DMS153 treated with DMSO at 0.1 percent for 48 hours (cell line): ENCODE data around the gene TUBB1.
A peak's percentile ranks its signal among the peaks of the same experiment; 100 is the strongest.

ENCODE experiments used
- DNase-seq: peaks from one replicate; lab custom pipeline; 2025; ENCODE audit not compliant: unreplicated experiment; lab: John Stamatoyannopoulos, UW

The TUBB1 gene

GRCh38 chr20:59042151-59042795 is 23.0 kb downstream of the TUBB1 start, which contains the start of gene PRELID3B:
PRELID3B (minus strand) TSS chr20:59042786; CDS start chr20:59042730, 56 bp downstream.
- no peak for DNase-seq

- DNase-seq = peak; percentile 82
Observed at GRCh38 chr20:59042796-59043631, 23.8 kb downstream of the TUBB1 start.

- no peak for DNase-seq
Observed at GRCh38 chr20:59043698-59044097, 24.5 kb downstream of the TUBB1 start.

DNA sequence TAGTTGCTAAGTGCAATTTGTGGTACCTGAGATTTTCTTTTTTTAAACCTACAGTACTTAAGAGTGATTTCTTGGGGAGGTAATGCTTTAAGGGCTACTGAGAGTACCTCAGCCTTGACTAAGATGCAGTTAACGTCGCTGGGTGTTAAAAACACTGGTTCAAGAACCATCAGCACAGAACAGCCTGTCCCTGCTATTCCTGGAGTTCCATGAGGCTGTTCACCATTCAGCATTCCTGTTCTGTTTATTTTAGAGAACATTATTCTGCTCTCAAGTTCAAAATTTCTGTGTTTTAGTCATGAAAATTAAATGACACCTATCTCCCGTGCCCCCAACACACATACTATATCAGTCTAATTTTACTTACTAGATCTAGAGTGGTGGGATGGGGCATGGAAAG is 25.1 kb downstream of the TUBB1 start:
- no peak for DNase-seq

GRCh38 chr20:59044796-59045195 is 25.6 kb downstream of the TUBB1 start:
- no peak for DNase-seq

GRCh38 chr20:59046862-59047261 is 27.6 kb downstream of the TUBB1 start:
- no peak for DNase-seq

GRCh38 chr20:59047938-59048680 is 28.9 kb downstream of the TUBB1 start:
- DNase-seq = no peak

DNA sequence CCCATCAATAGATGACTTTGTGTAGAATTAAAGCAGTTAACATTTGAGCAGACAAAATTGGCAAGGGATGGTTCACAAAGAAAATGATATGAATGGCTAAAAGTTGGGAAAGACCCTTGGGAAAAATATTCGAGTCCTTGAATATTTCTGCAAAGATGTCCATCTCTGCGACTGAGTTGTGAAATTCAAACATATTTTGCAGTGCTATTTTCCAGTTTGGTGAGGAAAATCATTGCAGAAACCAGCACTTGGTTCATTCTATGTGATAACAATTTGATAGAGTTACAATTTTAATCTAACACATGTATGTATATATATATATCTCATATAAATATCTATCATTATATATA is 29.4 kb downstream of the TUBB1 start:
- no peak for DNase-seq

DNA sequence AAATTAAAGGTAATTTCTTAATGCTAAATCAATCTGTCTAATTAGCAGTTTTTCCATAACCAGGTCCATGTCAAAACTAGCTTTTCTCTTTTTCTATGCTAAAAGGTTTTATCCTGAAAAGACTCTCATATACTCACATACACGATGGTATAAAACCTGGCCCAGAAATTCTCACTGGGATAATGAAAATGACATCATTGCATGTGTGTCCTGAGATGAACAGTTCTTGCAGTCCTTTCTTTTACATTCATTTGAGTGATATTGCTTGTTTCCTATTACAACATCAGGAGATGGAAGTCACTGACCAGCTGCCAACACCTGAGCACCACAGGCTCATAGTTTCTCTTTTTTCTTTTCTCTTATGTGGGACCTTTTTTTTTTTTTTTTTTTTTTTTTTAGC is 31.2 kb downstream of the TUBB1 start:
- DNase-seq = no peak

DNA sequence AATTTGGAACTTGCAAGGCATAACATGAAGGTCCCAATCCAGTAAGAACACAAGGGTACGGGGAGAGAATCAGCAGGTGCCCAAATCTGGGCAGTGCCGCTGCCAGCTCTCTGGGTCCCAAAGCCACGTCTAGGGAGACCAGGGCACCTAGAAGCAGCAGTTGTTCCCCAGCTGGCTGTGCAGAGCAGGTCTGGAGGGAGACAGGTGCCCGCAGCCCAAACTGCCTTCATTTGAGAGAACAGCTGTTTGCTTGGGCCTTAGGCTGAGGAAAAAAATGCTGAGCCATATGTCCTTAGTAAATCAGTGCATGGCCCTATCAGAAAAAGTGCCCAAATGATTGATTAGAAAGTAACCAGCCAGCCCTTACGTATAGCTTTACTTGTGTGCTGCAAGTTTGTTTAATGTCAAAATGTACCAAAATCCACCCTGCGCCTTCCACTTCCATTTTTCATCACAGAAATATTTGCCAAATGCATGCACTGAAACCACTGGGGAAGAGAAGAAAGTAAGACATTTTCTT is 32.5 kb downstream of the TUBB1 start:
- DNase-seq = no peak

- DNase-seq = no peak
Observed at GRCh38 chr20:59055302-59055701, 36.1 kb downstream of the TUBB1 start.

DNA sequence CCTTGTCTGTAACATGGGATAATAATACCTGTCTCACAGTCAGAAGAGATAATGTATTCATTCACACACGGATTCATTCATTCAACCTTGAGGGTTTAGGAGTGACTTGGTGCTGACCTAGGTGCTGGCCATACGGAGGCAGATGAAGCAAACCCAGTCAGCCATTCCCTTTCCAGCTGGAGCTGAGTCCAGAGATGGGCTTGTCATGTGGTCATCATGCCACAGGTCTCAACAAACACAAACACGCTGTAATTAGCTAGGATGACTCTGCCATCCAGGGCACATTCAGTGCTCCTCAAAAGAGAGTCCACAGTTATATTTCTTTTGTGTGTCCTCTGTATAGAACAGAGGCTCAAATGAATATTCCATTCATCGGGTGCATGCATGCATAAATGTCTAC is 42.9 kb downstream of the TUBB1 start:
- no peak for DNase-seq

DNA sequence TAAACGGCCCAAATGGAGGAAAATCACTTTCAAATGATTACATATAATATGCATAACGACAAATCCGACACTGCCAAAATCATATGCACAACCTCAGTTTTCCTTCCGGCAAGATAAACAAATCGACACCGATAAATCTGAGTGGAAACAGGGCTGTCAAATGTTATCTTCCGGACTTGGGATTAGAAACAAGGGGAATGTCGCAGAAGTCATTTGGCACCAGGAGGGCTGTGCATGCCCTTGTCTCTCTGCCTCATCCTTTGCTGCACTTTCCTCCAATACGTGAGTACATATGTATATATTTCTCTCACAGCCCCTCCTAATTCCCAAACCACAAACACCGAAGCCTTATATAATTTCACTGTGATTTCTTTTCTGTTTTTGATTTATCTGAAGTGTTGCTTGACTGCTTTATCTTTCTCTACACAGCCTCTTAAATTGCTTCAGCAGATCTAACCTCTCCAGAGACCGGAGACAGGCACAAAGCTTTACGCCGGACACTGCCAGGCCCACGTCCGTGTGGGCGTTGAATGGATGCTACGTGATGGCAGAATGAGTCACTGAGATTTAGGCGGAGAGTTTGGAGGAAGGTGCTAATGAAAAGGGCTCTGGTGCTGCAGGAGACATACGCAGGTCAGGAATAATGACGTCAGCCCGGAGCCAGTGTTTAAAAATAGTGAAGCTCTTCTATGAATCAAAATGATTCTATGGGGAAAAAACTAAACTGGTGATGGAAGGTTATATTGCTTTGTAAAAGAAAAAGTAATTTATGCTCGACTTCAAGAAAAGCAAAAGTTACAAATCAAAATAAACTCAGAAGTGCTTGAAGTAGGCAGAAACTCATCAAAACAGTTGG is 44.4 kb downstream of the TUBB1 start:
- no peak for DNase-seq

DNA sequence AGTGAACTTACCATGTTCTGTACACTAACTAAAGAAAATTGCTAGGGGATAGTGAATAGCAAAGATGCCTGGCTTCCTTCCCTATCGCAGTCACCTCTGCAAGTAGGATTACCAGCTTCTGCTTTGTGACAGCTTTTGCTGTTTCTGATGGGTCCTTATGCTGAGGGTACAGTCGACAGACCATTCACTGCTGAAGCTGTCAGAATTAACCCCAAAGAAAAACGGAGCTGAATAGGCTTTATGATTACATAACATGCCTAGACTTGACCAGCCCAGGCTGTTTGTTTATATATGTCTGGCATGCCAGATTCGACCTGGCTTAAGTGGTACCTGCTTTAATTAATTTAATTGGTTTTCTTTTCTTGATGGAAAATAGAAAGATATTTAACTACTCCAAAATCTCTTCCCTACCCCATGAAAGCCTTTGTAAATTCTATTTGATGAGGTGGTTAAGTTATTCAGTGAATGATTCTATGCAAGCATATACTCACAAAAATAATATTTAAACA is 45.0 kb downstream of the TUBB1 start:
- peak; percentile 41 for DNase-seq

- DNase-seq = no peak
Observed at GRCh38 chr20:59068534-59068933, 49.3 kb downstream of the TUBB1 start.

DNA sequence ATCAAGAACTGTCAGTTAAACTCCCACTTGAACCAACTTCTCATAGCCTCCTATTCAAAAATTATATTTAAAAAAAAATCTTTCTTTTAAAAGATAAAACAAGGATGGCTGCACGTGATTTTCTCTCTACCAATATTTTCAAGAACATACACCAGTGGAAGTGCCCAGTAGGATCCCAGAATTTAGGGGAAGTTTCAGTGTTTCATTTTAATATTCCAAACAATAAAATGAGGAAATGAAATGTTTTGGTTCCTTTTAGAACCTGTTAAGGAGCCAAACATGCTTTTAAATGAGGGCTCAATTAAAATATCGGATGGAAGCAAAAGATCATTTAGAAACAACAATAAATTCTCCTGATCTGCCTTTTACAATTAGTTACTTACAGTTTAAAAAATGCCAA is 49.8 kb downstream of the TUBB1 start:
- no peak for DNase-seq

GRCh38 chr20:59071216-59071615 is 52.0 kb downstream of the TUBB1 start:
- DNase-seq = no peak

DNA sequence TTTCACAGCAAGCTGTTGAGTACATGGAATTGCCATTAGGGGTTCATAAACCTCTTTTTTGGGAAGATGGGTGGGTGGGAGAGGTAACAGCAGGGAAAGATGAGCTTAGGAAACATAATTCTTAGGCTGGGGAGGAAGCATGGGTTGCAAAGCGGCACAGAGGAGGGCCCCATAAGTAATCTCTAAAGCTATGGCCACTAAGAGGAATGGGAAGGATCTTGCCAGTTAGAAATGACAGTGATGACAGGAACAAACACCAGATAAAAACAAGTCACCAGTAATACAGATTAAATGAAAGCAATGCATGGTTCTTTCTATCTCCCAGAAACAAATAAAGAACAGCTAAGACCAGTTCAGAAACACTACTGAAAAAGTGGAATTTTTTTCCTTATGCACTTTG is 54.4 kb downstream of the TUBB1 start:
- DNase-seq = no peak

DNA sequence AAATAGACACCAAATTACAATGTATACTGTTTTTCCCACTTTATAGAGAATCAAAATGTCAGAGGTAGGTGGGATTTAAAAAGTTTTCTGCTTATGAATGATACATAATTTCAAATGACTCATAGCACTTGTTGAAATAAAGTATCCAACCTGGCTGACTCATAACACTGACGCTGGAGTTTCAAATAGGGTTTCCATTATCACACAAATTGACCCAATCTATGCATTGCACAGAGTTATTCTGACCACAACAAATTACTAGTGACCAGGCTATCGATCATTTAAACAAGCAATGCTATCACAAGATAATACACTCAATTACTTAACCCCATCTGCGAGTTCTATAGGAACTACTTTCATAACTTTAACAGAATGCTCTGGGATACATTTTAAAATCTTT is 55.2 kb downstream of the TUBB1 start:
- DNase-seq = no peak

DNA sequence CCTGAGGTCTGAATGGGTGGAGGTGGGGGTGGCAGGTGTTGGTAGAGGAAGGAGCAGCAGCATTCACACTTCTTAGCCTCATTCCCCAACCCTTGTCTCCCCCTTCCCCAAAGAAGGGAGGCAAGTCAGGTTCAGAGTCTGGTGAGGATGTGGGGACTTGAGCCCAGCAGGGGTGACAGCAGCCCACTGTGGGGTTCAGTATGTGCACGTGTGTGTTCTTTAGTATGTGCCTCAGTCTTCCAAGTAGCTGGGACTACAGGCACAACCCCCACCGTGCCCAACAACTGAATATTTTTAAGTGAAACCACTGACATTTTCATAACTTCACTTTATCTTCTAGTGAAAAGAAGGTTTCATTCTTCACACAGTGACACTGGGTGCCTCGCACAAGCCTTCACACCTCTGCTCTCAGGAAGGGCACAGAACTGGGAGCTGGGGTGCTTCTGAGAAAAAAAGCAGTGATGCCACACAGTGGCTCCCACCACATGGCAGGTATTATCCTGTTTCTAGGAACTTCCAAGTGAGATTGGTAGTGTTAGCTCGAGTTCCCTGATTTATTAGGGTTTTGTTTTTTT is 56.8 kb downstream of the TUBB1 start:
- no peak for DNase-seq
